HG03439 (cell line): ENCODE results near the gene SETDB2.
A peak's percentile ranks its signal among the peaks of the same experiment; 100 is the strongest.
"Not testable (repeated sequence)": the region's sequence is repeated elsewhere in the genome, so short reads cannot be mapped to it uniquely, and the experiment has no call there.

Source experiments
- ATAC-seq: cut with Tn5 transposase; IDR thresholded peaks from one replicate; pipeline ENCODE4 v1.9.1; 2021; ENCODE audit warnings: mild to moderate bottlenecking, moderate library complexity; ENCODE audit not compliant: unreplicated experiment

The SETDB2 gene

GRCh38 chr13:49464621-49465325, 20.7 kb downstream of the SETDB2 start:
- ATAC-seq = no peak

- no peak for ATAC-seq
Measured at GRCh38 chr13:49466292-49466838, 22.3 kb downstream of the SETDB2 start.

- no peak for ATAC-seq
Measured at GRCh38 chr13:49472186-49472585, 28.1 kb downstream of the SETDB2 start.

- ATAC-seq = no peak
Measured at GRCh38 chr13:49476529-49476928, 32.5 kb downstream of the SETDB2 start.

GRCh38 chr13:49481788-49482187, 37.7 kb downstream of the SETDB2 start:
- no peak for ATAC-seq

GRCh38 chr13:49488563-49488962, 44.5 kb downstream of the SETDB2 start:
- ATAC-seq = no peak

- no peak for ATAC-seq
Measured at GRCh38 chr13:49494645-49495044, 50.6 kb downstream of the SETDB2 start.

- ATAC-seq = peak; percentile 83
Measured at GRCh38 chr13:49495783-49496762, 52.0 kb downstream of the SETDB2 start, which contains the start of gene PHF11. TSS of gene PHF11 (plus strand) at chr13:49495953. CDS start at chr13:49496002, 49 bp downstream.

- ATAC-seq = not testable (repeated sequence)
Measured at GRCh38 chr13:49496837-49497236, 52.8 kb downstream of the SETDB2 start.

GRCh38 chr13:49497272-49497671, 53.2 kb downstream of the SETDB2 start:
- ATAC-seq = no peak

GRCh38 chr13:49498206-49498605, 54.1 kb downstream of the SETDB2 start:
- no peak for ATAC-seq

- ATAC-seq = no peak
Measured at GRCh38 chr13:49499889-49500660, 56.0 kb downstream of the SETDB2 start.

GRCh38 chr13:49502954-49503353, 58.9 kb downstream of the SETDB2 start:
- ATAC-seq = no peak

- no peak for ATAC-seq
Measured at GRCh38 chr13:49503951-49504350, 59.9 kb downstream of the SETDB2 start.

GRCh38 chr13:49512578-49512977, 68.5 kb downstream of the SETDB2 start:
- ATAC-seq = no peak

- ATAC-seq = no peak
Measured at GRCh38 chr13:49516467-49516866, 72.4 kb downstream of the SETDB2 start.

GRCh38 chr13:49517461-49517860, 73.4 kb downstream of the SETDB2 start:
- no peak for ATAC-seq

- ATAC-seq = no peak
Measured at GRCh38 chr13:49521224-49521623, 77.2 kb downstream of the SETDB2 start.

GRCh38 chr13:49524740-49525501, 80.8 kb downstream of the SETDB2 start:
- ATAC-seq = no peak

- ATAC-seq = no peak
Measured at GRCh38 chr13:49527123-49527522, 83.0 kb downstream of the SETDB2 start.
